Mesendoderm (in vitro differentiated cells): ENCODE measurements around the gene PAX9.
A peak's percentile ranks its signal among the peaks of the same experiment; 100 is the strongest.

ENCODE experiments used
- DNase-seq: peaks from one replicate; pipeline ENCODE4 v3.0.0; 2013
- H2AK5ac ChIP-seq: 2 replicates; pipeline ENCODE4 v1.6.1; 2013; ENCODE audit warnings: low read length, inconsistent platforms
- H2BK120ac ChIP-seq: 2 replicates; pipeline ENCODE4 v1.6.1; 2013; ENCODE audit warnings: low read depth, mild to moderate bottlenecking, low read length, moderate library complexity, mixed read lengths
- H2BK15ac ChIP-seq: replicated peaks from 2 replicates; pipeline ENCODE4 v1.6.1; 2013; ENCODE audit warnings: low read depth, mild to moderate bottlenecking, moderate library complexity
- H2BK5ac ChIP-seq: 2 replicates; pipeline ENCODE4 v1.6.1; 2013; ENCODE audit warnings: low read length, inconsistent platforms
- H3K18ac ChIP-seq: 2 replicates; pipeline ENCODE4 v1.6.1; 2013; ENCODE audit warnings: mild to moderate bottlenecking, low read length, mixed read lengths
- H3K23ac ChIP-seq: one replicate; pipeline ENCODE4 v1.6.1; 2013; ENCODE audit warnings: low read length
- H3K27ac ChIP-seq: 2 replicates; pipeline ENCODE4 v1.5.1; 2013; ENCODE audit warnings: low read depth, mild to moderate bottlenecking, inconsistent platforms, low read length, moderate library complexity
- H3K27me3 ChIP-seq: 2 replicates; pipeline ENCODE4 v1.6.1; 2013; ENCODE audit warnings: low read length, control low read depth, mild to moderate bottlenecking, inconsistent platforms; ENCODE audit not compliant: insufficient read depth, poor library complexity
- H3K36me3 ChIP-seq: 2 replicates; pipeline ENCODE4 v1.6.1; 2013; ENCODE audit warnings: low read length, inconsistent platforms; ENCODE audit not compliant: control insufficient read depth, insufficient read depth
- H3K4ac ChIP-seq: one replicate; pipeline ENCODE4 v1.6.1; 2013; ENCODE audit warnings: low read depth, mild to moderate bottlenecking, low read length, moderate library complexity
- H3K4me1 ChIP-seq: 2 replicates; pipeline ENCODE4 v1.6.1; 2013; ENCODE audit warnings: low read depth, low read length, inconsistent platforms; ENCODE audit not compliant: control insufficient read depth
- H3K4me2 ChIP-seq: 2 replicates; pipeline ENCODE4 v1.6.1; 2013; ENCODE audit warnings: low read length
- H3K4me3 ChIP-seq: 2 replicates; pipeline ENCODE4 v1.5.1; 2013; ENCODE audit warnings: mild to moderate bottlenecking, low read length
- H3K56ac ChIP-seq: one replicate; pipeline ENCODE4 v1.6.1; 2013; ENCODE audit warnings: low read length
- H3K79me1 ChIP-seq: 2 replicates; pipeline ENCODE4 v1.6.1; 2013; ENCODE audit warnings: low read length, inconsistent platforms
- H3K79me2 ChIP-seq: 2 replicates; pipeline ENCODE4 v1.6.1; 2013; ENCODE audit warnings: mild to moderate bottlenecking, low read length; ENCODE audit not compliant: control insufficient read depth, insufficient read depth
- H3K9ac ChIP-seq: 2 replicates; pipeline ENCODE4 v1.6.1; 2013; ENCODE audit warnings: low read length, inconsistent platforms
- H4K5ac ChIP-seq: one replicate; pipeline ENCODE4 v1.6.1; 2013; ENCODE audit warnings: low read length
- H4K8ac ChIP-seq: one replicate; pipeline ENCODE4 v1.6.1; 2013; ENCODE audit warnings: low read depth, mild to moderate bottlenecking, control low read depth, low read length, moderate library complexity
- WGBS: extraction: QIAGEN DNeasy Blood & Tissue Kit; methylation state at CpG from one replicate; pipeline ENCODE4 v1.1.7; 2013; ENCODE audit warnings: low lambda C conversion rate, missing lambda C conversion rate; ENCODE audit not compliant: insufficient coverage; ENCODE audit errors: extremely low coverage; 5-methylcytosine and 5-hydroxymethylcytosine counted together

PAX9 gene

DNA sequence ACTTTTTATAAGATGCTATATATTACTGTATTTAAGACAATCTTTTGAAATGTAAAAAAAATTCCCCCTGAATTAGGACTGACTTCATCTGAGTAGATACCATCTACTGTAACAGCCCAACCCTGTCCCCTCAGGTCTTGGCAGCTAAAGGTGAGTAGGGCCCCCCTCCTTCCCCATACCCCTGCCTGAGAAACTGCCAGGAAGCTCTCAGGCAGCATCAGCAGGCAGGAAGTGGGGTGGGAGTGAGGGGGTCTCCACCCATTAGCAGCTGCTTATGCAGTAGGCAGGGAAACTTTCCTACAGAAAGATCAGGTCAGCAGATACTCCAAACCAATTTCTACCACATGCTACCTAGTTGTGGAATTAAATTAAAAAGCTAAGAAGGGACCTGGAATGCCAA is 62.5 kb downstream of the PAX9 start:
- peak; percentile 66 for DNase-seq

DNA sequence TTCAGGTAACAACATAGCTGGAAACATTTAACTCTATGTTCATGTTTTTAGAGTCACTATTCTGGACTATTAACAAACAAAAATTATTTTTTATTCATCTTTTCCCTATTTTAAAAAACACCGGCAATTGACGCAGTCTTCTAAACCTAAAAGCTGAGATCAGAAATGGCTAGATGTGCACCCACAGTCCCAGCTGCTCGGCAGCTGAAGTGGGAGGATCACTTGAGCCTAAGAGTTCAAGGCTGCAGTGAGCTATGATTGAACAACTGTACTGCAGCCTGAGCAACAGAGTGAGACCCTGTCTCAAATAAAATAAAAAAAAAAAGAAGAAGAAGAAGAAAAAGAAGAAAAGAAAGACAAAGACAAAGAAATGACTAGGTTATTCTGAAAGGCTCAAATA is 64.5 kb downstream of the PAX9 start:
- Histone ChIP-seq H3K56ac (no peak overlapping the region), H3K27me3 (no peaks in the 10 kb centered on the region), H3K9ac (no peak overlapping the region), H3K79me1 (no peaks in the 10 kb centered on the region), H2BK5ac (no peak overlapping the region), H3K4me2 (no peak overlapping the region), H3K23ac (no peak overlapping the region), H3K4me1 (peaks cover 7% of the 10 kb centered on the region), H3K4ac (no peak overlapping the region), H2AK5ac (no peak overlapping the region), H4K5ac (no peak overlapping the region), H3K79me2 (no peaks in the 10 kb centered on the region), H3K36me3 (no peaks in the 10 kb centered on the region), H3K18ac (no peak overlapping the region), H4K8ac (no peak overlapping the region), H2BK15ac (no peak overlapping the region), H2BK120ac (no peak overlapping the region), H3K27ac (no peak overlapping the region), H3K4me3 (no peak overlapping the region)
- 100% methylated on average over 2 of the region's 3 CpGs for WGBS
- no peak for DNase-seq

More for the DNA sequence above, 62.5 kb downstream of the PAX9 start:
- Histone ChIP-seq H3K4ac (no peak overlapping the region), H3K79me1 (no peaks in the 10 kb centered on the region), H4K8ac (no peak overlapping the region), H3K9ac (no peak overlapping the region), H4K5ac (no peak overlapping the region), H2BK15ac (no peak overlapping the region), H2BK120ac (no peak overlapping the region), H3K79me2 (no peaks in the 10 kb centered on the region), H2BK5ac (no peak overlapping the region), H3K4me2 (no peak overlapping the region), H3K18ac (no peak overlapping the region), H3K56ac (no peak overlapping the region), H3K36me3 (no peaks in the 10 kb centered on the region), H3K27ac (no peak overlapping the region), H2AK5ac (no peak overlapping the region), H3K23ac (no peak overlapping the region), H3K4me1 (peaks cover 14% of the 10 kb centered on the region), H3K27me3 (no peaks in the 10 kb centered on the region), H3K4me3 (no peak overlapping the region)
